Measurements from ENCODE around the gene DEFB128.
"Not testable (repeated sequence)": the region's sequence is repeated elsewhere in the genome, so short reads cannot be mapped to it uniquely, and the experiment has no call there.

Gene DEFB128

GRCh38 chr20:189611-190010, at the start of gene DEFB128:
Gene DEFB128, minus strand, starts transcription at chr20:189711. Its CDS starts 88 bp downstream, at chr20:189623.
- no peak for DNase-seq (ENCODE audit: low read depth in 4 of 4, low spot score in 1 of 4)

- no peak for DNase-seq (ENCODE audit: low read depth in 4 of 4, low spot score in 1 of 4)
Measured at GRCh38 chr20:237929-238328, 48.4 kb upstream of the DEFB128 start.

- peak in 1 of 4 experiments; percentile 16 for DNase-seq (ENCODE audit: low read depth in 4 of 4, low spot score in 1 of 4)
Measured at GRCh38 chr20:237489-237888, 48.0 kb upstream of the DEFB128 start.

- no peak for DNase-seq (ENCODE audit: low read depth in 4 of 4, low spot score in 1 of 4)
Measured at GRCh38 chr20:235891-236290, 46.4 kb upstream of the DEFB128 start.

GRCh38 chr20:227439-228105, 38.1 kb upstream of the DEFB128 start:
- no peak for DNase-seq (ENCODE audit: low read depth in 4 of 4, low spot score in 1 of 4)

GRCh38 chr20:226958-227357, 37.4 kb upstream of the DEFB128 start, which contains the start of gene DEFB129:
Gene DEFB129, plus strand, starts transcription at chr20:227258. Its CDS starts 31 bp downstream, at chr20:227289.
- DNase-seq (ENCODE audit: low read depth in 4 of 4, low spot score in 1 of 4), result no peak

GRCh38 chr20:225879-226278, 36.4 kb upstream of the DEFB128 start:
- DNase-seq (ENCODE audit: low read depth in 4 of 4, low spot score in 1 of 4), result not testable (repeated sequence)

GRCh38 chr20:221258-221830, 31.8 kb upstream of the DEFB128 start:
- DNase-seq (ENCODE audit: low read depth in 4 of 4, low spot score in 1 of 4), result no peak

GRCh38 chr20:219290-220115, 30.0 kb upstream of the DEFB128 start:
- no peak for DNase-seq (ENCODE audit: low read depth in 4 of 4, low spot score in 1 of 4)

GRCh38 chr20:217266-217665, 27.8 kb upstream of the DEFB128 start:
- DNase-seq (ENCODE audit: low read depth in 4 of 4, low spot score in 1 of 4), result no peak

- no peak for DNase-seq (ENCODE audit: low read depth in 4 of 4, low spot score in 1 of 4)
Measured at GRCh38 chr20:215796-216195, 26.3 kb upstream of the DEFB128 start.

GRCh38 chr20:214383-214782, 24.9 kb upstream of the DEFB128 start:
- DNase-seq (ENCODE audit: low read depth in 4 of 4, low spot score in 1 of 4), result no peak

GRCh38 chr20:210809-211502, 21.4 kb upstream of the DEFB128 start:
- DNase-seq (ENCODE audit: low read depth in 4 of 4, low spot score in 1 of 4), result no peak

- DNase-seq (ENCODE audit: low read depth in 4 of 4, low spot score in 1 of 4), result no peak
Measured at GRCh38 chr20:208942-209566, 19.5 kb upstream of the DEFB128 start.

- DNase-seq (ENCODE audit: low read depth in 4 of 4, low spot score in 1 of 4), result not testable (repeated sequence)
Measured at GRCh38 chr20:203630-204029, 14.1 kb upstream of the DEFB128 start.

- DNase-seq (ENCODE audit: low read depth in 4 of 4, low spot score in 1 of 4), result no peak
Measured at GRCh38 chr20:199996-200395, 10.5 kb upstream of the DEFB128 start.

GRCh38 chr20:198225-198624, 8.7 kb upstream of the DEFB128 start:
- no peak for DNase-seq (ENCODE audit: low read depth in 4 of 4, low spot score in 1 of 4)

- DNase-seq (ENCODE audit: low read depth in 4 of 4, low spot score in 1 of 4), result no peak
Measured at GRCh38 chr20:187733-188132, 1.8 kb downstream of the DEFB128 start.

- no peak for DNase-seq (ENCODE audit: low read depth in 4 of 4, low spot score in 1 of 4)
Measured at GRCh38 chr20:184288-184687, 5.2 kb downstream of the DEFB128 start.

- no peak for DNase-seq (ENCODE audit: low read depth in 4 of 4, low spot score in 1 of 4)
Measured at GRCh38 chr20:168876-169275, 20.6 kb downstream of the DEFB128 start.

GRCh38 chr20:164618-165017, 24.9 kb downstream of the DEFB128 start:
- DNase-seq (ENCODE audit: low read depth in 4 of 4, low spot score in 1 of 4), result no peak
